ENCODE data around the gene IGF2R.

- TF ChIP-seq POLR2AphosphoS5 (IDR thresholded peaks at IDR 0.05; ENCODE audit: low read depth, low read length) (no peak), TAF1 (IDR thresholded peaks at IDR 0.05; ENCODE audit: borderline replicate concordance, low read depth, low read length) (no peak), POLR2A (IDR thresholded peaks at IDR 0.05; ENCODE audit: low read depth, low read length) (no peak)
Observed at GRCh38 chr6:160127270-160128124, 158.6 kb downstream of the IGF2R start.

Measured in GM12892 (cell line).